Measurements from ENCODE around the gene CHIC2.

Gene CHIC2

DNA sequence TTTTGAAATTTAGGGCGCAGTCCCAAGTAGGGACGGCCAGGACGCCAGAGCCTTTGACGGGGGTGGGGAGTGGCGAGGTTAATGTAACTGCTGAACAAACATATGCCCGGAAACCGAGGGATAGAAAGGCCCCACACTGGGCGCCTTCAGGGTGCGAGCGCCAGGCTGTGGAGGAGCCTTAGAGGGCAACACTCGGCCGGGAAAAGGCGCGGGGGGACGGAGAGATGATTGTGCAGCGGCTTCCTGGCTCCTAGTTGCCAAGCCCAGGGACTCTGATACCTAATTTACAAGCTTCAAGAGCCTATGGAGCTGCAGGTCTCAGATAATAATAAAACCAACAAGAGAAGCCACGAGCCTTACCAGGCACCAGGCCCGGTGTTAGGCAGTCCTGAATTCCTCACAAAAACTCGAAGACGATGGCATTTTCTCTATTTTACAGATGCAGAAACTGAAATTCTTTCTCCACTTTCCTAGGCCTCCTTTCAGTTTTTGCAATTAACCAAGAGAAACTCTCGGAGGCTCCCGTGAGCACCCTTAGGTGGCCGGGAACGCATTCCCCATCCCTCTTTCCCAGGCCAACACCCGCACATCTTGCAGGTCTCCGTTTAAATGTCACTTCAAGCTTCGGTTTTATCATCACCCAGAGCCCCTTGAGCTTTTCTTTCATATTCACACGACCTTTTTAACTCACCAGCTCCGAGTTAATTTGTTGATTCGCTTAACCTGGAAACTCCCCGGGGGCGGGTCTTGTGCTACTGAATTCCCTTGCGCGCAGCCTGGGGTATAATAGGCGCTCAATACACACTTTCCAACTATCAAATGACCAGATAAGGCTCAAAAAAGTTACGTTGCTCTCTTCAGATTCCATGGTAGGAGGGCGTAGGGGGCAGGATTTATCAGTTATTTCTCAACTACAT is 29.2 kb upstream of the CHIC2 start:
- no peak for DNase-seq (ENCODE audit: low read depth in 2 of 2)

DNA sequence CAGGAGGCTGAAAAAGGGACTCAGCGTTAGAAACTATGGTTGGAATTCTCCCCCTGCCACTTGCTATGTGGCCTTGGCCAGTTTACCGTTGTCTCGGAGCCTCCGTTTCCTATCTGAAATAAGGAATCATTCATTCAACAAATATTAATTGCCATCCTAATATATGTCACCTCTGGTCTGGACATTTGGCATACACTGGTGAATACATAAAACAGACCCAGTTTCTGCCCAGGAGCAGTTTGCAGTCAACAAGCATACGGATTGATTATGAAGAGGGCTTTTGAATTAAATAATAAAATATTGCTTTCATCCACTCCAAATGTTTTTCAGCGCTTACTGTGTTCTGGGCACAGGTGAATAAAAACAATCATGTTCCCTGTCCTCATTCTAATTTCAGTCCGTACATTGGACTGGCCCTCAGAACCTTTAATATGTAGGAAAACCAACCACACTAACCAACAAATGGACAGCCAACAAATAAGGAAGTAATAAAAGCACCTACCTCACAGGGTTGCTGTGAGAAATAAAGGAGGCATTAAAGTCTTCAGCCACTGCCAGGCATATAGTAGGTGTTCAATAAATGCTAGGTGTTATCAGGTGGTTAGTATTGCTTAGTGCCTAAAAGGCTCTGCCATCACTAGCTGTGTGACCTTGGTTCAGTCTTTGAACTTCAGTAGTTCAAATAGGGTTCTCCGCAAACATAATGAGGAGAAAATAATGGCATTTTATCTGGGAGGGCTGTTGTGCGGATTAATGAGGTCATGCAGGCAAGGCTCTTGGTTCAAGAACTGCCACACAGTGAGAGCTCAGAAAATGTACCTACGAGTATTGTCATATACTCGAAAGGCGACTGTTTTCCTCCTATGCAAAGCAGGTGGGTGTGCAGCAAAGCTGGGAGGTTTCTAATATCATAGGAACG is 28.3 kb upstream of the CHIC2 start:
- DNase-seq (ENCODE audit: low read depth in 2 of 2): no peak

DNA sequence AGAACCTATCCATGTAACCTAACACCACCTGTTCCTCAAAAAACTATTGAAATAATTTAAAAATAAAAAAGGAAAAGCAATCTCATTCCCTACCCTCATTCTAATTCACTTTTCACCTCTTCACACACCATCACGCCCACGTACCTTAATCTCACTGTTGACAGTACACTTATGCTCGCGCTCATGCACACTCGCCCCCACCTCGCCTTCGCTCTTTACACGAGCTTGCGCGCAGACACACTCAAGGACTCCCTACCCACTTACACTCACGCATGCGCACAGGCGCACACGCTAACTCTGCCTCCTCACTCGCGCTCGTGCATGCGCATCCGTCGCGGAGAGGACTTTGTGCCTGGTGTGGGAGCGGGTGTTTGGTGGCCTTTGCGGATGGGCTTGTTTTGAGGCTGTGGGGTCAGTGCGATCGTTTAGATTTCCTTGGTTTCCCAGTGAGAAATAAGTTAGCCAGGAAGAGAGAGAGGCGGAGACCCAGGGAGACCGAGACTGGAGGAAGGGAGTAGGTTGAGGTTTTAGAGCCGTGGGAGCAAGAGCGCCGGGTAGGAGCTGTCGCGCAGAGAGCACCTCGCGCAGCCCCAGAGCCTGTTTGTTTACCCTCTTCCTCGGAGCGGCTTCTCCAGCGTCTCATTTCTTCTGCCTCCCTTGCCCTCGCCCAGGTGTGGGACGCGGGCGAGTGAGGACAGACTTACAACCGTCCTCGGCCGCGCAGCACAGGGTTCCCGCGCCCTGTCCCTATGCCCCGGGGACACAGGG is 27.4 kb upstream of the CHIC2 start:
- DNase-seq (ENCODE audit: low read depth in 2 of 2): peak; percentile 60

DNA sequence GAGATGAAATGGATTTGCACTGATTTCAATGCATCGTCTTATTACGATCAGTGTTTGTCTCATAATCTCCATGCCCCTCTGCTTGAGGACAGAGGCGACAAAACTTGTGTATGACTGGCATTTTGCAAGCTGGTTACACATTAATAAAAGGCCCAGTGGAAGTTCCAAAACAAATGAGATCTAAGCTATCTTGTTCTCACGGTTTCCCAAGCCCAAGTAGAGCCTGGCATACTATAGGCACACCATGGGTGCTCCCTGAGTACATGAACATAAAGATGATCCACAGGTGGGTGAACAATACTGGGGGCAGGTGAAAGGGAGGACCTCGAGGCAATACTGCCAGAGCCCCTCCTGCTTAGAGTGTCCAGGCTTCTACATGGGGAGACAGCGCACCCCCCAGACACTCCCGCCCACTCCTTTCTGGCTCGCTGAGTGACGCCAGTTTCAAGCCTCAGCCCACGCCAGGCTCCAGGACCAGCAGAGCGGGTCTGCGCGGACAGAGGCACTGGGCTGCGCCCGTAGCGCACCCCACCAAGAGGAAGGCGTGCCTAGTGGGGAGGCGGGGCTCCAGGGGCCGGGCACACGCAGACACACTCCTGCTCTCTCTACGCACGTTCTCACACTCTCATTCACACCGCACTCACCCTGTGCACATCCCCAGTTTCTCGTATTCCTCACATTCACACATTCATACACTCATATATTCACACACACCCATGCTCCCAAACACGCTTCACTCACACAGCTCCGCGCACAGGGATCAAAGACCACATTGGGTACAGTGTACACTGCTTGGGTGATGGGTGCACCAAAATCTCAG is 26.6 kb upstream of the CHIC2 start:
- DNase-seq (ENCODE audit: low read depth in 2 of 2): no peak

DNA sequence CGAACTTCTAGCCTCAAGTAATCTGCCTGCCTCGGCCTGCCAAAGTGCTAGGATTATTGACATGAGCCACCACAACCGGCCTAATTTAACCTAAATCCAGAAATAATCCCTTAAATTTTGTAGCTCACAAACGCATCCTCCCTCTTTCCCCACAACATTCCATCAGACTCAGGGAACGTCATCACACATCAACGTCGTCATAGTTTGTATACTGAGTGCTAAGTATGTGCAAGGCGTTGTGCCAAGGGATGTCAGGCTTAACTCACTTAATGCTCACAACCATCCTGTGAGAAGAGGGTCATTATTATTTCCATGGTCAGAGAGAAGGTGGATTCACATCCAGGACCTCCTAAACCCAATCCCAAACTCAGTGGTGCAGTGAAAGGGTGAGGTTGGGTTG is 26.0 kb upstream of the CHIC2 start:
- DNase-seq (ENCODE audit: low read depth in 2 of 2): no peak

DNA sequence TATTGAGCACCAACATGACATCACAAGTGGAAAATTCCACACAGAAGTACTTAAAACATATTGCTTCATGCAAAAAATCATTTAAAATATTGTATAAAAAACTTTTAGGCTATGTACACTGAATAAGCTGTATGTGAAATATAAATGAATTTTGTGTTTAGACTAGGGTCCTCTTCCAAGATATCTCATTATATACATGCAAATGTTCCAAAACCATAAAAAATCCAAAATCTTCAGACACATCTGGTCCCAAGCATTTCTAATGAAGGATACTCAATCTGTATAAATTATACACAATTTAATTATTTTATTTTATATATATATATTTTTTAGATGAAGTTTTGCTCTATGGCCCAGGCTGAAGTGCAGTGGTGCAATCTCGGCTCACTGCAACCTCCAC is 25.5 kb upstream of the CHIC2 start:
- no peak for DNase-seq (ENCODE audit: low read depth in 2 of 2)

DNA sequence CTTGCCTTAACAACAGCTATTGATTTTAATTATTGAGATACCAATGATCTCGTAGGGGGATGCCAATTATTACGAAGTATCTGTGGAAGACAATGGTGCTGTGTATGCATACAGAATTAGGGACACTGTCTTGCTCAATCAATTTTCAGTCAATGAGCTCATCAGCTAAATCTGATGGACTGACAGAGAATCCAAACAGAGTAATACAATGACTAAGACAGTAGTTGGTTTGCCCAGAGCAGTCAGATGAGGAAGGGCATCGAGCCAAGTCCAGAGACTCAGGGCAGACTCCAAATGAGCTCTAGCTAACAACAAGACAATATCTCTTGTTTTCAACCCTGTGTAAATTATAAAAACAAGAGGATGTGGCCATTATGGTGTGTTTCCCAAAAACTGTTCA is 20.9 kb upstream of the CHIC2 start:
- no peak for DNase-seq (ENCODE audit: low read depth in 2 of 2)

DNA sequence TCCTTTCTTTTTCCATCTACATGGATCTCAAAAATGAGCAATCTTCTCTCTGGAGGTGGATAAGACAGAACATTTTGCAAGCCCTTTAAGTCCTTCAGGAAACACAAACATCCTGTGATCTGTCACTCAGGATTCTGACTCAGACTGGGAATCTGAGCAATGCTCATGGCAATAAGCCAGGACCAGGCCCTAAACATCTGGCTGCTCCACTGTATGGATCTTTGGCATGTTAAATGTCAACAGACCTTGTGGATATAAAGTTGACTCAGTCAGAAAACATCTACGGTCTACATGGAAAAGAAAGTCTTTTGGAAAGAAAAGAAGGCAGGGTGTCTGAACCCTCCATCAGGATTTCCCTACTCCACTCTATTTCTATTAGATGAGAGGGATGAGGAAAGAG is 17.8 kb upstream of the CHIC2 start:
- DNase-seq (ENCODE audit: low read depth in 2 of 2): no peak

DNA sequence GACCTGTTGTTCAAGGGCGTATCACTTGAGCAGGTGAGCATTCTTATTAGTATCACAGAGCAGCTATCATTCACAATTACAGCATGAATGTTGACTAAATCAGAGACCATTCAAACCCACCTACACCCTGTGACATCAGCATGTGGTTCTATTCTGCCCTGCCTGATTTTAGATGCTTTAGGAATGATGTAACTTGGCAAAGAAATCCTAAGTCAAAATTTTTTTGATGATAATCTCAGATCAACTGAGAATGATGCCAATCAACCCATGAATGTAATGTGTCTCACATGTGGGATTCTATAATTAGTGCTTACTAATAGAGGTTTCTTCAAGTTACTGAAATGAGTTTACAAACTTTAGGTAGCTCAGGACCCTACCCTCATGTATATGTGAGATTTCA is 13.4 kb upstream of the CHIC2 start:
- no peak for DNase-seq (ENCODE audit: low read depth in 2 of 2)

DNA sequence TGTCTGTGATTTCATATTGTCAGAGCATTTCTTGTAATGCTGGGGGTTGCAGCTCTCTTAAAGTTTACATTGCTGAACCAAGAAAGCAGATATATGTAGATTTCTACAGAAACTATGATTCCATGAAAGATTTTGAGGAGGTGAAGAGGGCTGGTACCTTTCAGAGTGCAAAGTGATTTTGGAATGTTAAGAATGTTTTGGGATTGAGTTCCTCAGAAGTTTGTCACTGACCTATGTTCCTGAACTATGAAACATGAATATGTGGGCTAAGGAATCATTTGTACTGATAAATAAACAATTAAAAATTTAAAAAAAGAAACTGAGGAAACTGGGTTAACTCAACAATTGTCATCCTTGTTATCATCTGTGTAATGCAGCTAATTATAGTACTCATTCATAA is 12.3 kb upstream of the CHIC2 start:
- no peak for DNase-seq (ENCODE audit: low read depth in 2 of 2)

DNA sequence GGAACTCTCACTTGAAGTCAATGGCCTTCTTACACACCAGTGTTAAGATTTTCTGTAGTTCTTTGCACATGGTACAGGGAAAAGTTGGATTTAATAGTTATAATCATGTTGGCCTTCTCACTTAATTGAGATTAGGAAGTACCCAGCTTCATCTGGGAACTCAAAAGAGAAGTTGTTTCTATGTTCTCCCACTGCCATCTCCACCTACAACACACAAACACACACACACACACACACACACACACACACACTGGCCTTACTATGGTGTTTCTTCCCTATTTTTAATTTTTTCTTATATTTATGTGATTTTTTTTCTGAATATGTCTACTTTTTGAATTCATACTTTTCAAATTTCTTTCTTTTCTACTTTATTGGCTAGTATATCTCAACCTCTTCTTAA is 10.0 kb upstream of the CHIC2 start:
- no peak for DNase-seq (ENCODE audit: low read depth in 2 of 2)

DNA sequence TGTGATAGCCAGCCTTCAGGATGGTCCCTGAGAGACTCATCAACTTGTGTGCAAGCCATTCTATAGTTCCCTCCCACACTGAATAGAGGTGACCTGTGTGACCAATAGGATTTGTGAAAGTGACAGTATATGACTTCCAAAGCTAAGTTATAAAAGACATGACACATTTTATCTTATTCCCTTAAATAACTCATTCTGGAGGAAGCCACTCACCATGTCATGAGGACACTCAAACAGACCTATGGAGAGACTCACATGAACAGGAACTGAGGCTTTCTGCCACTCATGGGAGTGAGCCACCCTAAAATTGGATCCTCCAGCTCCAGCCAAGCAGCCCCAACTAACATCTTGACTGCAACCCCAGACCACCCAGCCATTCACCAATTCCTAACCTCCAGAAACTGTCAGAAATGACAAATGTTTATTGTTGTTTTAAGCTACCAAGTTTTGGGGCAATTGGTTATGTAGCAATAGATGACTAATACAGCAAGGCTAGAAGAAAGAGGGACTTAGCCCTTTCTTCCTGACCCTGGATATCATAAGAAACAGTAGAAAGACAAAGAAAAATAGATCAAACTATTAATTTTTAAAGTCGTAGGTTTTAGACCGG is 9.0 kb upstream of the CHIC2 start:
- no peak for DNase-seq (ENCODE audit: low read depth in 2 of 2)

DNA sequence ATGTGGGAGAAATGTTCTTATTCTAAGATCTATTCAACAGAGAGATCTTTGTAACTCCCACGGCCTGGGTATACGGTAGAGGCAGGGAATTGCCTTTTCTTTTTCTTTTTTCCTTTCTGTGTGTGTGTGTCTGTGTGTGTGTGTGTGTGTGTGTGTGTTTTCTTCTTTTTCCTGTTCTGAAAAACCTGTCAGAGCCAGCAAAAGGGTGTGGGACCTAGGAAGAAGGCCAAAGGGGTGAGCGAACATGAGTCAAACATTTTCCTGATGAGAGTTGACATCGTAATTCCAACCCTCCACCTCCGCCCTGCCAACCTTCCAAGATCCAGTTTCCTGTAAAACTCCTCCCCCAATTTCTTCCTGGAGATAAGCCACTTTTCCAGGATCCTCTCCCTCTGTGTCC is 2.8 kb upstream of the CHIC2 start:
- no peak for DNase-seq (ENCODE audit: low read depth in 2 of 2)

DNA sequence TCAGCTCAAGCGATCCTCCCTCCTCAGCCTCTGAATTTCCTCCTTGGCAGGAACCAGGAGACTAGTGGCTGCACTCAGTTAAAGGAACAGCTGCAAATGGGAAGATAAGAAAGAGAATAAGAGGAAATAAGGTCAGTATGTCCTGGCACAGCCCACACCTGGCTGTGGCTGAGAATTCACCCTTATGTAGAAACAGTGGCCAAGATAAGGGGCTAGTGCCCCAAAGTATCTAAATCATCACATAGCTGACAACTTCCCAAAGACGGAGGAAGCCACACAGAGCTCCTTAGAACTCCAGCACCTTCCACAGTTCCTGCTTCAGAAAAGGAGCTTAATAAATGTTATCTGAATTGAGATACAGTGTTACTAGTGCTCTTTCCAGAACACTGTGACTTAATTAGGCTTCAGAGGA is 2.3 kb upstream of the CHIC2 start:
- no peak for DNase-seq (ENCODE audit: low read depth in 2 of 2)

DNA sequence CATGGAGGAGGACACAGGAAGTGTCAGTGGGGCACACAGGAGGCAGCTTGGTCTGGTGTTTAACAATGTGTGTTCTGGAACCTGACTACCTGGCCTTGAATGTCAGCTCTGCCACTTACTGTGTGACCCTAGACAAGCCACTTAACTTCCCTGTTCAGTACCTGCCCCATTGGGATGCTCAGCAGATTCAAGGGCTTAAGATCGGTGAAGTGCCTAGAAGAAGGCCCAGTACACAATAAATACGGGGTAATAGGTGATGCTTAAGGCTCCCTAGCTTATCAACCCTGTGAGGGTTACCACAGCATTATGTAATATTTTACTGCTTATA is 1.6 kb upstream of the CHIC2 start:
- DNase-seq (ENCODE audit: low read depth in 2 of 2): no peak

DNA sequence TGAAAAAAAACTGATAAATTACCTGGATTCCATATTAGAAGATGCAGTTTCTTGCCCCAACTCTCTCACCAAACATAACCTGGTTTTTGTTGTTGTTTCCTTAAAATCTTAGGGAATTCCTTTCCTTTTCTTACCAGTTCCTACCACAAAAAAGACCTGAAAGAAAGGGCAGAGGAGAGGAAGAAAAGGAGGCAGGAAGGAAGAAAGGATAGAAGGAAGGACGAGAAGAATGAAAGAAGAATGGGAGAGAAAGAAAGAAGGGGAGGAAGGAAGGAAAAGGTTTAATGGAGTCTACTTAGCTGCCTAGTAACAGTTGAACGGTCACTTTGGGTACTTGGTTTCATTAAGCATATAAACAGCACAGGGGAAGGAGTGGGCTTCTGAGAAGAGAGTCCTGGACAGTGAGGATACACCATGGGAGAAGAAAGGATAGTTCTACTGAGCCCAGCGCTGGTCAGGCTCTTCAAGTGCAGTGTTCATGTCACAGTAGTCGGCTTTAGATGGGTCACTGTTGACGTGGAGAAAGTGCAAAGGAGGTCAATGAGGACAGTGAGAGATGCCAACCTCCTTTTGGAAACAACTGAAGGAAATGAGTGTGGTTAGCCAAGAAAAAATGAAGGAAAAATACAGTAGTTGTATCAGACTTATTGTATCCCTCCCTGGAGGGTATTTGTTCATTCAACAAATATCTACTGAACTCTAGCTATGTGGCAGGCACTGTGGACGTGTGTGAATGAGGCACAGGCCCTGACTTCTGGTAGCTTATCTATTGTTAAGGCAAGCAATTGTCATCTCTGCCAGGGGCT is 1.1 kb upstream of the CHIC2 start:
- no peak for DNase-seq (ENCODE audit: low read depth in 2 of 2)

DNA sequence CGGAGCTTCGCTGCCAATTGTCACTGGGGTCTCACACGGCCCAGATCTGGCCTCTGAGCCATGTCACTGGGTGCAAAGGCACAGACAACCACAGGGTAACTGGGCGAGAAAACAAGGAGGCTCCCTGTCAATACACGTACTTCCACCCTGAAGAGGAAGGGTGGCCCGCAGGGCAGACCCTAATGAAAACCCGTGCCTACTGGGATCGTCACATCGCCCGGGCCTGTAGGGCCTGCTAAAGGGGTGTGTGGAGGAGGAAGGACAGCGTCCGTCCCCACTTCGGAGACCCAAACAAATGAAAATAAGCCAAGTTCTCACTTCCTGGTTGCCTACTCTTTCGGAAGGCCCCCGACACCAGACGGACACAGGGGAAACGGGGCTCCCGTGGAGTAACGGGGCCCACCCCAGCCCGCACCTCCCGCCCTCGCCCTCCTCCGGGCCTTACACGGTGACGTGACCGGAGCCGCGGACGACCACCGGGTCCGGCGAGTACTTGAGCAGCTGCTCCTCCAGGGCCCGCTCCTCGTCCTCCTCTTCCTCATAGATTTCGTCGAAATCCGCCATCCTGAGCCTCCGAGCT is 578 bp downstream of the CHIC2 start:
- no peak for DNase-seq (ENCODE audit: low read depth in 2 of 2)

DNA sequence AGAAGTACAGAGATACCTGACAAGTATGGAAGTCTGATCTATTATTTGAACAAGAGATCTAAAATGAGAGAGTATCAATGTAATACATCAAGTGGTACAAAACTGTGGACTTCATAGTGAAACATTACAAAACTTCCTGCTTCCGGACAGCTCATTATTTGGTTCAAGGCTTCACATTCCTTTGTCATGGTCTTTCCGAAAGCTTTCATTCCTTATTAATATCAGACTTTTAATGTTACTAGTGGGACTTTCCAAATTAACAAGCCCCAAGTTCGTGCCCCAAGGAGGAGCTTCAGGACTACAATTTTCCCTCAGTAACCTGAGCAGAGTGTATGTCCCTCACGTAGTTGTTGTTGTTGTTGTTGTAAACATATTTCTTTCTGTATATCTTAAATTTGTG is 1.2 kb downstream of the CHIC2 start:
- DNase-seq (ENCODE audit: low read depth in 2 of 2): no peak

DNA sequence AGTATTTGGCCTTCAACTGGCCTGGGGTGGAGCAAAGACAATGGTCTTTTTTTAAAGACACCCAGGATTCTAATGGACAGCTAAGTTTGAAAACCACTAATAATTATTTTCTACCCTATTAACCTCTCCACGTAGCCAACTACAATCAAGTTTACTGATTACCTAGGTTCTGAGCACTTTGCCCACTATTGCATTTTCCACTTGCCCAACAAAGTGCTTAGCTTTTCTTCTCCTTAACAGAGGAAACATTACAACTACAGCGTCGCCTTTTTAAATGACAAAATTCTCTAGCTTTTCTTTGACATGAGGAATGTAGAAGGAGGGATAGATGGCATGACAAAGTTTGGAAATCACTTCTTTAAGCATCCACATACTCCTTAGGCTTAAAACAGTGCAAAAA is 2.0 kb downstream of the CHIC2 start:
- no peak for DNase-seq (ENCODE audit: low read depth in 2 of 2)

DNA sequence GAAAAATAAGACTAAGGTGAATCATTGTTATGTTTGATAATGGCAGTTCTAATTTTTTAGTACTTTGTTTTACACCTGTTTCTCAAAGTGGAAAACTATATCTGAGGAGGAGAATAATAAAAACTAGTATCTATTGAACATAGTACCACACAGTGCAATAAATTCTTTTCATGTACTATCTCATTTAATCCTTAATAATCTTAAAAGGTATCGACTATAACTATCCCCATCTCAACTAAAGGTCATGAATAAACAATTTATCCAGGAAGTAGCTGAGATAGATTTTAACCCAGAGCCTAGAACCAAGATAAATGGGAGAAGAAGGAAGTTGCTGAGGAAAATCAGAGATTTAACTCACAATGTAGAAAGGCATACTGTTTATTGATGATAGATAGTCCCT is 2.5 kb downstream of the CHIC2 start:
- DNase-seq (ENCODE audit: low read depth in 2 of 2): no peak
